OCI-LY1 (cell line): ENCODE measurements around the gene ETS2.

ENCODE experiments used
- CTCF ChIP-seq: fragments of 200-600 bp; sonication (generic), shearing (Covaris generic); IDR thresholded peaks from 2 replicates; pipeline ENCODE4 v1.5.1; 2017; ENCODE audit warnings: mild to moderate bottlenecking, antibody characterized with exemption, low read length, moderate library complexity, mixed read lengths
- EZH2 ChIP-seq: fragments of 200-600 bp; sonication (generic), shearing (Covaris generic); IDR thresholded peaks from 2 replicates; pipeline ENCODE4 v1.8.0; 2017; ENCODE audit warnings: borderline replicate concordance, mixed run types, mild to moderate bottlenecking, antibody characterized with exemption, low read length, moderate library complexity, mixed read lengths

DNA sequence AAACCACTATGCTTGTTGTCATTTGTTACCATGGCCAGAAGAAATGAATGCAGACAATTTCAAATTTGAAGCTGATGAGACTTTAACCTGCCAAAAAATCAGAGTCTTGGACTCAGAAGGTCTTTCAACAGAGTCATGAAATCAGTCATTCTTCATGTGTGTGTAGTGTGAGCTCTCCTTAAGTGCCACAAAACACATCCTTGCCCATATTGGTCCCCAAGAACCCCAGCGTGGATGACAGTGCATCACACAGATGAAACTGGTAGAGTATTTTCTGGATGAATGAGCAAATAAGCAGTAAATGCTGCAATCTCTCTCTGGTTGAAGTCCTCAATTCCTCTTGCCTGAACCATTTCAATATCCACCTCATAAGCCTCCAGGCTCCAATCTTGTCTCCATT, 28.7 kb upstream of the ETS2 start:
- TF ChIP-seq CTCF (no peak), EZH2 (no peak)
